NCI-H2029 (cell line): ENCODE data around the gene FAM53B.

ENCODE experiments used
- DNase-seq: peaks from one replicate; lab custom pipeline; 2025; lab: John Stamatoyannopoulos, UW

FAM53B gene

GRCh38 chr10:124576526-124577420 lies 167.4 kb downstream of the FAM53B start:
- no peak for DNase-seq

DNA sequence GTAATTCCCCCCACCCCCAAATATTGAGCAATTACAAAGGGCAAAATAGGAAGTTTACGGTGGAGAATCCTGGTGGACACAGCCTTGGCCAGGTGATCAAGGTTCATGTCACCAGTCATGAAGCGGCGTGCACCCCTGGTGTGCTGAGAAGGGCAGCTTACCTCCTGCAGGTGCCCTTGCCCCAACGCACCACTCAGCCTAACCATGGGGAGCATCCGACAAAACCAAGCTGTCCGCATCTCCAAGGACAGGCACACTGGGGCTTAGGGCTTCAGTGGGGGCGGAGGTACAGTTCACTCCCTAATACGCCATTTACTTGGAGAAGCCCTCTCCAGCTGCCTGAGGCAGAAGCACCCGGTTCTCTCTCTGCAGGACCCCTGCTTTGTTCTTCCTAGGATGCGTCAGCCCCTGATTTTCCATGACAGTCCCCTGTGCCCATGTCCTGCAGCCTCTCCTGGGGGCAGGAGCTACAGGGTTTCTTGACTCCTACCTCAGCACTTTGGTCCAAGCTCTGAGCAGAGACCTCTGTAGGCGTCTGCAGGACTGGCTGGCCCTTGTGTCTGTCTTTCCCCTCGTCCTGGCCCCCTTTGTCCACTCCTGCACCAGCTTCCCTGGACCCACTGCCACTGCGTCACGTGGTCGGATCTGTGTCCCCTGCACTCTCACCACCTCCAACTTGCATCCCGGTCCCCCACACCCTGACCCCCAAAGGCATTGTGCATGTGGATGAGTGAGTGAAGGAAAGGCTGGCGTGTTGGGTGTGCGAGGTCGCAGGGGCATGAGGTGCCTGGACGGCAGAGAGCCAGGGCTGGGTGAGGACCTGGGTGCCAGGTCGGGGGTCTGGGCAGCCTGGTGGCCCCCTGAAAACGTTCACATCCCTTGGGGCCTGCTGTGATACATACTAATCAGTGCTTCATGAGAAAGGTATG lies 168.8 kb downstream of the FAM53B start:
- DNase-seq = no peak

- no peak for DNase-seq
These were observed 169.6 kb downstream of the FAM53B start for GRCh38 chr10:124574456-124575070.

DNA sequence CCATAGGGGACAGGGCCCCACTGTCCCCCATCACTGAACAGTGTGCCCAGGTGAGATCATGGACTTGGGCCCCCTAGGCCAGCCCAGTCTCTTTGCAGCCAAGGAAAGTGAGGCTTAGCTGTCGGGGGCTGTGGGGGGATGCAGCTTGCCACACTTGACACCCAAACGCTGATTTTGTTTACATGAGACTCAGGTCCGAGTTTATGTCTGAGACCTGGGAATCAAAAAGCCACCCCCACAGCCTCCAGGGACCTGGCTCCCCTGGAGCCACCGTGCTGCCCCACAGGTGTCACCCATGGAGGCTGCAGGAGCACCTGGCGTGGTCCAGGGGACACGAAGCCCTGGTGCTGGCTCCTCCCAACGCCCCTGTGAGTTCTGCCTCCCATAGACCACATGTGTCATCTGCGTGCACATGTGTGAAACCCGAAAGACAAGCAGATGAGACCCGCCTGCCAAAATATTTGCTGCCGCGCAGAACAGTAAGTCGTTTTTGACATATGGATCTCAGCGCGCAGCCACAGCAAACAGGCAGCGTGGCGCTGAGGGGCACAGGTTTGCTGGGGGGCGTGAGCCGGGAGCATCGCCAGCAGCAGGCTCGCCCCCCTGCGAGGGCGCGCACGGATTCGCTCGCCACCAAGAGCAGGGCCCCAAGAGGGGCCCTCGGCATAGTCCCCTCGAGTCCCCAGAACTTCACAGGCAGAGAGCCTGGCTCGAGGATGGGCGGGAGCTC lies 170.3 kb downstream of the FAM53B start:
- no peak for DNase-seq

- no peak for DNase-seq
These were observed 171.4 kb downstream of the FAM53B start for GRCh38 chr10:124572751-124573150.

DNA sequence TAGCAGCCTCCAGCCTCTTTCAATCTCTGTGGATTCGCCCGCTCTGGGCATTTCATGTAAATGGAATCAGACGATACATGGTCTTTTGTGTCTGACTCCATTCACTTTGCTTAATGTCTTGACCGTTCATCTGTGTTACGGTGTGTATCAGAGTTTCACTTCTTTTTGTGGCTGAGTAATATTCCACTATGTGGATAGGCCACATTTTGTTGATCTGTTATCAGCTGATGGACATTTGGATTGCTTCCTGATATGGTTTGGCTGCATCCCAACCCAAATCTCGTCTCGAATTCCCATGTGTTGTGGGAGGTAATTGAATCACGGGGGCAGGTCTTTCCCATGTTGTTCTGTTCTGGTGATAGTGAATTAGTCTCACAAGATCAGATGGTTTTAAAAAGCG lies 173.5 kb downstream of the FAM53B start:
- no peak for DNase-seq

DNA sequence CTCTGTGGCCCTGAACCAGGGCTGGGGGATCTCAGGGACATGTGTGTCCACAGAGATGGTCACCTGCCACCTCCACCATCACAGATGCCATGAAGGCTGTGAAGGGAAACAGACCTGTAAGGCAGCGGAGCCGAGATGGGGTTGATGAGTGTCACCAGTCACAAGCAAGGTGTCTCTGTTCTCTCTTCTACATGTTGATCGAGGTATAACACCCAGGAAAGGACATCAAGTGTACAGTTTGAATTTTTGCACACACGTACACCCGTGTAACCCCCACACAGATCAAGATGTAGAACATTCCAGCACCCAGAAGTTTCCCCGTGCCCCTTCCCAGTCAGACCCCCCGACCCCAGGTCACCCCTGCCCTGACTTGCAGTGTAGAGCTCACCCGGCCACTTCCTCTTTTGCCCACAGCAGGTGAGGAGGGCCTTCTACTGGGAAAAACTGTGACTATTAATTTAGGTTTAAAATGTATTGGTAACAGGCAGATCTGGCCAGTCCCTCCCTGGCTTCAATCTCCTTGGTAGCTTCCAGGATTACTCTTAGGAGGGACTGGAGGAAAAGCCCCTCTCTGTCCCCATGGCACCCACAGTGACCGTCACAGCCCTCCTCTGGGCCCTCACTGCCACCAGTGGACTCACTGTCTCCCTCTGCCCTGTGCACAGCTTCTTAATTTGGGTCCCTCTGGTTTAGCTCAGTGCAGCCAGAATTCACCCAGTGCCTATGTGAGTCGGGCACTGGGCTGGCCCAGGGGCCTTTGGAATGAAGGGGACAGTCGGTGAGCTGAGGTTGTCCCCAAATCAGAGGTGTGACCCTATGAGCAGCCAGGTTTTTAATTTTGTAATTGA lies 174.3 kb downstream of the FAM53B start:
- DNase-seq = no peak
